ENCODE measurements around the gene AP5S1.

GRCh38 chr20:3808544-3808943 lies 11.8 kb upstream of the AP5S1 start:
- TF ChIP-seq CTCF (IDR thresholded peaks at IDR 0.05), result no peak
- no peak for TF ChIP-seq POLR2A (IDR thresholded peaks at IDR 0.05)
- TF ChIP-seq POLR2AphosphoS5 (IDR thresholded peaks at IDR 0.05; ENCODE audit: insufficient read depth in 1 of 2, low read depth in 1 of 2), result no peak

Data from vagina (tissue), 2 donors.